Stimulated activated naive B cell treated with anti-CD40 and anti-IgM and Interleukin-4, amounts not matched to agents 10 μg/mL and 1 μg/mL and 100 μg/mL, for 72 hours (primary cell): Measurements from ENCODE around the gene PTPRN2.
"Not testable (repeated sequence)": the region's sequence is repeated elsewhere in the genome, so short reads cannot be mapped to it uniquely, and the experiment has no call there.

Experiments used
- ATAC-seq, 2 donors: fragments of 150-1000 bp; cut with Tn5 transposase; replicated peaks; 2 replicates each; pipeline ENCODE4 v1.10.0; 2021; ENCODE audit warnings: moderate library complexity in 1 of 2
- DNase-seq: peaks from one replicate; pipeline ENCODE4 v3.0.0; 2021
- H3K27ac Mint-ChIP-seq: one replicate; pipeline ENCODE4 v1.8.0; 2022; ENCODE audit warnings: mild to moderate bottlenecking, mixed read lengths
- H3K27me3 Mint-ChIP-seq, 2 donors: one replicate each; pipeline ENCODE4 v1.8.0; 2022; ENCODE audit warnings: mixed read lengths in 2 of 2
- H3K36me3 Mint-ChIP-seq, 2 donors: one replicate each; pipeline ENCODE4 v1.8.0; 2022; ENCODE audit warnings: mixed read lengths in 2 of 2, mild to moderate bottlenecking in 1 of 2
- H3K4me1 Mint-ChIP-seq, 2 donors: one replicate each; pipeline ENCODE4 v1.8.0; 2022; ENCODE audit warnings: mixed read lengths in 2 of 2, mild to moderate bottlenecking in 1 of 2
- H3K4me3 Mint-ChIP-seq, 2 donors: one replicate each; pipeline ENCODE4 v1.8.0; 2022; ENCODE audit warnings: mild to moderate bottlenecking in 2 of 2, mixed read lengths in 2 of 2, moderate library complexity in 1 of 2
- H3K9me3 Mint-ChIP-seq, 2 donors: one replicate each; pipeline ENCODE4 v1.8.0; 2022; ENCODE audit warnings: mixed read lengths in 2 of 2, mild to moderate bottlenecking in 1 of 2

Gene PTPRN2

DNA sequence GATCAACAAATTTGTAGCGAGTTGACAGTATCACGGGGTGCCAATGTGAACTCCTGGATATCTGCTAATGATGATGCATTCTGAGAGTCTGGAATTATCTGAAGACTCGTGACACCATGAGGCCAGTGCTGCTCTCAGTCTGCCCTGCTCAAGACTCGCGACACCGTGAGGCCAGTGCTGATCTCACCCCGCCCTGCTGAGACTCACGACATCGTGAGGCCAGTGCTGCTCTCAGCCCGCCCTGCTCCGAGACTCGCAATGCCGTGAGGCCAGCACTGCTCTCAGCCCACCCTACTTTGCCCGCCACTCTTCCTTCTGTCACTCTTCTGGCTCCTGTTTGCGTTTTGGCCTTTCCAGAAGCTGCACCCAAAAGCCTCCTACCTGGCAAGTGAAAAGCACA is 411.8 kb downstream of the PTPRN2 start:
- Mint-ChIP-seq H3K27ac (no peak overlapping the region), H3K4me3 (no peak overlapping the region), H3K9me3 (peaks cover 21 to 23% of the 10 kb centered on the region in 2 donors), H3K4me1 (no peaks in the 10 kb centered on the region), H3K27me3 (no peaks in the 10 kb centered on the region), H3K36me3 (peaks cover 0 to 4% of the 10 kb centered on the region in 2 donors)
- DNase-seq (no peak), ATAC-seq (no peak)

DNA sequence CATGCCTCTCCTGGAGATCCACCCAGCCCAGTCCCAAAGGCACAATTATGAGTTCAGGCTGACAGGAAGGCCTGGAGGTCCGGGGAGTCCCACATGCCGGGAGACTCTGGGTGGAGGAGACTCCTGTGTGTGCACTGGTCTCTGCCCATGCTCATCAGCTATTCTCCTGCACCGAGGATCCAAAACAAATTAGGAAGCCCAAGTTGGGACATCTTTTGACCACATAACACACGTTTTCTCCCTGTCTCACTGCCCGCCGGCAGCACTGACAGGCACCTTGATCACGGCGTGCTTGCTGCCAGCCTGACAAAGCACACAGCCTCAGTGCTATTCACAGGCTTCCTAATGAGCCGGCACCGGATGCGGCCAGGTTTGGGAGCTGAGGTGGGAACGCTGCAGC is 412.7 kb downstream of the PTPRN2 start:
- H3K36me3 Mint-ChIP-seq = peaks cover 0 to 4% of the 10 kb centered on the region in 2 donors
- DNase-seq = no peak
- no peaks in the 10 kb centered on the region for H3K4me1 Mint-ChIP-seq

DNA sequence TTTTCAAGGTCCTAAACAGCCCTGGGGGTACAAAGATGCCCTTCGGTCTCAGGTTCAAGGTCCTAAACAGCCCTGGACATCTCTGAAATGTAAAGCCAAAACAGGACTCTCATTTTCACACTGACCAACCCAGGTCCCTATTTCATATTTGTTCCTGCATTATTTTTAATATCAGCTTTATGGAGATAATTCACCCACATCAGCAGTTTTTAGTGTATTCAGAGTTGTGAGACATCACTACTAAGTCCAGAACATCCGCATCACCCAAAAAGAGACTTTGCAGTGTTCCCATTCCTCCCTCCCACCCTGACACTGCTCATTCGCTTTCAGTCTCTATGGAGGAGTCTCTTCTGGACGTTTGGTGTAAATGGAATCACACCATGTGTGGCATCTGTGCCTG is 420.2 kb downstream of the PTPRN2 start:
- DNase-seq (no peak), ATAC-seq (no peak)
- Mint-ChIP-seq H3K27me3 (no peaks in the 10 kb centered on the region), H3K27ac (no peak overlapping the region), H3K9me3 (peaks cover 14 to 22% of the 10 kb centered on the region in 2 donors), H3K36me3 (no peaks in the 10 kb centered on the region), H3K4me3 (no peak overlapping the region), H3K4me1 (no peaks in the 10 kb centered on the region)

More for the DNA sequence above, 412.7 kb downstream of the PTPRN2 start:
- Mint-ChIP-seq H3K27ac (no peak overlapping the region), H3K4me3 (no peak overlapping the region), H3K27me3 (no peaks in the 10 kb centered on the region), H3K9me3 (peaks cover 21 to 23% of the 10 kb centered on the region in 2 donors)
- ATAC-seq = no peak

DNA sequence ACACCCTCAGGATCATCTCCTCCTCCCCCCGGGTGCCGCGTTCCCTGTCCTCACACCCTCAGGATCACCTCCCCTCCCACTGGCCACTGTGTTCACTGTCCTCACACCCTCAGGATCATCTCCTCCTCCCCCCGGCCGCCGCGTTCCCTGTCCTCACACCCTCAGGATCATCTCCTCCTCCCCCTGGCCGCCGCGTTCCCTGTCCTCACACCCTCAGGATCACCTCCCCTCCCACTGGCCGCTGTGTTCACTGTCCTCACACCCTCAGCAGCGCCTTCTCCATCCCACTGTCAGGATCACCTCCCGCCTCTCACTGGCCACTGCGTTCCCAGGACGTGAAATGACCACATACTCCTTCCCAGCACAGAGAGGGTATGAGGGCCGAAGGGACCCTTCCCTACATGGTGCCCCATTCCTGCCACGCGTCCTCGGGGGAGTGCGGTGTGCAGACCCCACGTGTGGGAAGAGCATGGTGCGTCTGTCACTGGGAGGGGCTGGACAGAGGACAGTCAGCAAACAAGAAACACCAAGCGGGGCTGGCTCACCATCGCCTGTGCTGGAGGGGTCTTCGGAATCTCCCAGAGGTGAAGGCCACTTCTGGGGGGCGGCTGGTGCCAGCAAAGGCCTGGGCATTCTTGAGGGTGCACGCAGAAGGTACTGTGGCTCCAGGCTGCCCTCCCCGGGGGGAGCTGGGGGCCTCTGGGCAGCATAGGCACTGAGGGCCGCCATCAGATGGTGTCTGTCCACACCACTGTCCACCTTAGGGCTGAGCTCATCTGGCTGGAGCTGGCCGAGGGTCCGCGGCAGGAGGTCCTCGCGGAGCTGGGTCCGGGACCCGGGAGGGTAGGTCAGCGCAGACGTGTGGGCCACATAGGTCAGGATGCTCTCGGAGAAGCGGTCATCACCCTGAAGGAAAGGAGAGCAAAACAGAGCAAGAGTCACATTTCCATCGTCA is 421.0 kb downstream of the PTPRN2 start:
- no peak overlapping the region for H3K27ac Mint-ChIP-seq
- no peak overlapping the region for H3K4me3 Mint-ChIP-seq
- DNase-seq (no peak), ATAC-seq (no peak)
- H3K9me3 Mint-ChIP-seq = peaks cover 11 to 20% of the 10 kb centered on the region in 2 donors
- no peaks in the 10 kb centered on the region for H3K4me1 Mint-ChIP-seq
- H3K36me3 Mint-ChIP-seq = no peaks in the 10 kb centered on the region
- no peaks in the 10 kb centered on the region for H3K27me3 Mint-ChIP-seq

DNA sequence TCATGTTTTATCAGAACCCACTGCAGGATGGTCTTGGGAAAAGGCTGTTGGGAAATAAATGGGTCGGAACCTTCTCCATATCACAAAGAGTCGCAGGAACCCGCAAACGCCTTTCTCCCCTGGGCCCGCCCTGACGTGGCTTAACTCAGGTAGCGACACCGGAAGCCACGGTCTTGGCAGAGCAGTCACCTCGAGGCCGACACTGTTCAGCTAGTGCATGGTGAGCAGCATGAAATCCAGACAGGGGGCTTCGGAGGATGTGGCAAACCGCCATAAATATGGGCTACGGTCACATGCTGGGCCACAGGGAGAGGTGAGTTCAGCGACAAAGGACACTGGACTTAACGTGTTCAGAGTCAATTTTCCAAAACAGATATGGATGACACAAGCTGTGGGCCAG is 421.9 kb downstream of the PTPRN2 start:
- no peaks in the 10 kb centered on the region for H3K4me1 Mint-ChIP-seq
- no peaks in the 10 kb centered on the region for H3K27me3 Mint-ChIP-seq
- ATAC-seq (no peak), DNase-seq (no peak)
- H3K36me3 Mint-ChIP-seq = no peaks in the 10 kb centered on the region
- no peak overlapping the region for H3K27ac Mint-ChIP-seq
- H3K4me3 Mint-ChIP-seq = no peak overlapping the region
- peaks cover 13 to 23% of the 10 kb centered on the region in 2 donors for H3K9me3 Mint-ChIP-seq

- H3K27me3 Mint-ChIP-seq = no peaks in the 10 kb centered on the region
- ATAC-seq (no peak), DNase-seq (no peak)
- no peaks in the 10 kb centered on the region for H3K36me3 Mint-ChIP-seq
- no peaks in the 10 kb centered on the region for H3K4me1 Mint-ChIP-seq
- peaks cover 13 to 23% of the 10 kb centered on the region in 2 donors for H3K9me3 Mint-ChIP-seq
- no peak overlapping the region for H3K4me3 Mint-ChIP-seq
- no peak overlapping the region for H3K27ac Mint-ChIP-seq
Observed at GRCh38 chr7:158164101-158165095, 423.2 kb downstream of the PTPRN2 start.

DNA sequence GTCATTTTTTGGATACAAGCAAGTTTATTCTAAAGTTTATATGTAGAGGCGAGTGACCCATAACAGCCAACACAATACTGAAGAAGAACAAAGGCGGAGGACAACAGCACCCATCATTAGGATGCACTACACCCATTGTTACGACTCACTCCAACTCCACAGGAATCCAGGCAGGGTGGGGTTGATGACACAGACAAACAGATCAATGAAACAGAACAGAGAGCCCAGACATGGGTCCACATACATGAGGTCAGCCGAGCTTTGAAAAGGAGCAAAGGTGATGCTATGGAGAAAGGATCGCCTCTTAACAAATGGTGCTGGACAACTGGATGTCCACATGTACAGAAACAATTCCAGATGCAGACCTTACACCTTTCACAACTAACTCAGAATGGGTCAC is 426.4 kb downstream of the PTPRN2 start:
- ATAC-seq (no peak), DNase-seq (no peak)
- H3K9me3 Mint-ChIP-seq = peaks cover 13 to 19% of the 10 kb centered on the region in 2 donors
- H3K27me3 Mint-ChIP-seq = no peaks in the 10 kb centered on the region
- no peak overlapping the region for H3K27ac Mint-ChIP-seq
- no peak overlapping the region for H3K4me3 Mint-ChIP-seq
- H3K36me3 Mint-ChIP-seq = peaks cover 2 to 3% of the 10 kb centered on the region in 2 donors
- H3K4me1 Mint-ChIP-seq = no peaks in the 10 kb centered on the region

DNA sequence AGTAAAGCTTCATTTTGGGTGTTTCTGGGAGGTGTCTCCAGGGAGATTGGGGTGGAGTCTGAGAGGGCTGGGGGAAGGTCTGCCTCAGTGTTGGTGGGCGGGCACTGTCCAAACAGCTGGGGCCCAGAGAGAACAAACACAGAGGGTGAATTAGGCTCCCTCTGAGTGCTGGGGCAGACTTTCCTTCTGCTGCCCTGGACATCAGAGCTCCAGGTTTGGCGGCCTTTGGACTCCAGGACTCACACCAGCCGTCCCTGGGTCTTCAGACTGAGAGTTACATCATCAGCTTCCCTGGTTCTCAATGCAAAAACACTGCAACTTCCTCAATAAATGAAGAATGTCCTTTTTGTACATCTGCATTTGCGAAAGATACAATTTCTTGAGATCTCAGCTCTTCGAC is 427.4 kb downstream of the PTPRN2 start:
- DNase-seq (no peak), ATAC-seq (no peak)
- no peak overlapping the region for H3K27ac Mint-ChIP-seq
- no peaks in the 10 kb centered on the region for H3K4me1 Mint-ChIP-seq
- H3K4me3 Mint-ChIP-seq = no peak overlapping the region
- H3K27me3 Mint-ChIP-seq = no peaks in the 10 kb centered on the region
- peaks cover 2 to 3% of the 10 kb centered on the region in 2 donors for H3K36me3 Mint-ChIP-seq
- peaks cover 18 to 24% of the 10 kb centered on the region in 2 donors for H3K9me3 Mint-ChIP-seq

DNA sequence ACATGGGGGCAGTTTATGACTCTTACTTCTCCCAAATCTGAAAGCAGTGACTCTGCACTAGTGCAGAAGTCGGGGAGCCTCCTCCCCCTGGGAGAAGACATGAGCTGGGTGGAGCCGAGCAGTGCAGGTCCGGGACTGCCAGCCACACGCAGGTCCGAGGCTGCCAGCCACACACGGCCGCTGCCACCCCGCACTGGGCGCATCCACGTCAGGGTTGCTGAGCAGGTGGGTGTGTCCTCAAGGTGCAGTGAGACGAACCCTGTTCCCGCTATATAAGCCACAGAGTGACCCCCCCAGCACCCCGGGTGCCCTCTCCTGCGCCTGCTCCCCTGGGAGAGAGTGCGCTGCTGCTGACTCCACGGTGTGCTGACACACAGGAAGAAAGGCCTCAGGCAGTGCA is 430.2 kb downstream of the PTPRN2 start:
- no peak overlapping the region for H3K27ac Mint-ChIP-seq
- ATAC-seq = no peak
- no peak for DNase-seq
- H3K36me3 Mint-ChIP-seq = peaks cover 2 to 3% of the 10 kb centered on the region in 2 donors
- no peak overlapping the region for H3K4me3 Mint-ChIP-seq
- no peaks in the 10 kb centered on the region for H3K27me3 Mint-ChIP-seq
- H3K4me1 Mint-ChIP-seq = no peaks in the 10 kb centered on the region
- H3K9me3 Mint-ChIP-seq = peaks cover 9 to 10% of the 10 kb centered on the region in 2 donors

DNA sequence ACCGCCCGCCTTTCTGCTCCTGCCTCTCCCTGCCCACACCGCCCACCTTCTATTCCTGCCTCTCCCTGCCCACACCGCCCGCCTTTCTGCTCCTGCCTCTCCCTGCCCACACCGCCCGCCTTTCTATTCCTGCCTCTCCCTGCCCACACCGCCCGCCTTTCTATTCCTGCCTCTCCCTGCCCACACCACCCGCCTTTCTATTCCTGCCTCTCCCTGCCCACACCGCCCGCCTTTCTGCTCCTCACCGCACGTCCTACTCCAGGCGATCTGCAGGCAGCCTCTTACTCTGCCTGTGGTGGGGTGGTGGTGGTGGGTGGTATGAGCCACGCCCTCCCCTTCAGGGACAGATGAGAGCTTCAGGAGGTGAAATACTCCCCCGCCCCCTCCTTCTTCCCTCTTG is 436.4 kb downstream of the PTPRN2 start:
- not testable (repeated sequence) for DNase-seq, H3K27ac Mint-ChIP-seq, H3K9me3 Mint-ChIP-seq, H3K36me3 Mint-ChIP-seq, H3K27me3 Mint-ChIP-seq, H3K4me3 Mint-ChIP-seq, ATAC-seq, H3K4me1 Mint-ChIP-seq

GRCh38 chr7:158150234-158150633 is 437.4 kb downstream of the PTPRN2 start:
- Mint-ChIP-seq H3K36me3 (no peaks in the 10 kb centered on the region), H3K9me3 (peaks cover 1 to 2% of the 10 kb centered on the region in 2 donors), H3K27me3 (no peaks in the 10 kb centered on the region), H3K4me1 (no peaks in the 10 kb centered on the region), H3K4me3 (no peak overlapping the region), H3K27ac (peak overlapping the region; percentile 42)
- DNase-seq = no peak
- no peak for ATAC-seq

DNA sequence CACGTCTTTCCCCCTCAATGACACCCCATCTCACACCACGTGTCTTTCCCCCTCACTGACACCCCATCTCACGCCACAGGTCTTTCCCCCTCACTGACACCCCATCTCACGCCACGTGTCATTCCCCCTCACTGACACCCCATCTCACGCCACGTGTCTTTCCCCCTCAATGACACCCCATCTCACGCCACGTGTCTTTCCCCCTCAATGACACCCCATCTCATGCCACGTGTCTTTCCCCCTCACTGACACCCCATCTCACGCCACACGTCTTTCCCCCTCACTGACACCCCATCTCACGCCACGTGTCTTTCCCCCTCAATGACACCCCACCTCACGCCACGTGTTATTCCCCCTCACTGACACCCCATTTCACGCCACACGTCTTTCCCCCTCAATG is 440.2 kb downstream of the PTPRN2 start:
- not testable (repeated sequence) for H3K36me3 Mint-ChIP-seq, H3K4me1 Mint-ChIP-seq, H3K9me3 Mint-ChIP-seq, H3K27me3 Mint-ChIP-seq, H3K27ac Mint-ChIP-seq, H3K4me3 Mint-ChIP-seq, ATAC-seq, DNase-seq

GRCh38 chr7:158145370-158145769 is 442.3 kb downstream of the PTPRN2 start:
- no peak for DNase-seq
- Mint-ChIP-seq H3K27ac (no peak overlapping the region), H3K9me3 (peaks cover 7% of the 10 kb centered on the region in 2 donors), H3K36me3 (no peaks in the 10 kb centered on the region), H3K27me3 (no peaks in the 10 kb centered on the region), H3K4me1 (no peaks in the 10 kb centered on the region), H3K4me3 (no peak overlapping the region)
- no peak for ATAC-seq
